GM10266 (cell line): Measurements from ENCODE around the gene DUSP28.

ENCODE experiments used
- DNase-seq: peaks from one replicate; pipeline ENCODE4 v3.0.0; 2012; ENCODE audit errors: extremely low spot score
- CTCF ChIP-seq: IDR thresholded peaks from 2 replicates; pipeline ENCODE4 v1.5.1; 2012; ENCODE audit warnings: mild to moderate bottlenecking, low read depth; ENCODE audit not compliant: control insufficient read depth, insufficient read depth; ENCODE audit errors: missing control alignments

The DUSP28 gene

GRCh38 chr2:240573071-240573515 is 12.9 kb downstream of the DUSP28 start:
- TF ChIP-seq CTCF: no peak
- DNase-seq: no peak

- no peak for DNase-seq
- TF ChIP-seq CTCF: no peak
Measured at GRCh38 chr2:240573516-240574385, 13.6 kb downstream of the DUSP28 start.

GRCh38 chr2:240574386-240575100 is 14.4 kb downstream of the DUSP28 start:
- DNase-seq: no peak
- no peak for TF ChIP-seq CTCF

GRCh38 chr2:240575101-240575965 is 15.2 kb downstream of the DUSP28 start:
- TF ChIP-seq CTCF: no peak
- DNase-seq: no peak

- no peak for DNase-seq
- TF ChIP-seq CTCF: no peak
Measured at GRCh38 chr2:240576036-240576435, 15.9 kb downstream of the DUSP28 start.

- no peak for TF ChIP-seq CTCF
- DNase-seq: no peak
Measured at GRCh38 chr2:240576436-240577205, 16.5 kb downstream of the DUSP28 start.
